Kidney glomerular epithelial cell (primary cell): Measurements from ENCODE around the gene NCAPG.

ENCODE experiments used
- DNase-seq: peaks from one replicate; lab custom pipeline; 2025; lab: John Stamatoyannopoulos, UW

NCAPG gene

DNA sequence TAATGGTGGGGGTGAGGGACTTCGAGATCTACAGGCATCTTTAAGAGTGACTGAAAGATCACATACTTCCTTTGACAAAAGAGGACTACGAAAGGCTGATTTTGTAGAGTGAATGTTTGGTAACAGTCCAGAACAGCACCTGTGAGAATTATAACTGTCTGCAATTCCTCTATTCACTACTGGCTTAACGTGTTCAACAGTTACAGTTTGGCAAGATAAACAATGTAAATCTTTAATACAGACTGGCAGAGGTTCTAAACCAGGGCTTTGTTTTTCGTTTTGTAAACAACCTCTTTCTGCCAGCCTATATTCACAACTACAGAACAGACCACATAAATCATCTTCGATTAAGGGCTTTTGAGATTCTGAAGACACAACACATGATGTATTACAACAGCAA lies 66.9 kb downstream of the NCAPG start:
- DNase-seq = no peak

DNA sequence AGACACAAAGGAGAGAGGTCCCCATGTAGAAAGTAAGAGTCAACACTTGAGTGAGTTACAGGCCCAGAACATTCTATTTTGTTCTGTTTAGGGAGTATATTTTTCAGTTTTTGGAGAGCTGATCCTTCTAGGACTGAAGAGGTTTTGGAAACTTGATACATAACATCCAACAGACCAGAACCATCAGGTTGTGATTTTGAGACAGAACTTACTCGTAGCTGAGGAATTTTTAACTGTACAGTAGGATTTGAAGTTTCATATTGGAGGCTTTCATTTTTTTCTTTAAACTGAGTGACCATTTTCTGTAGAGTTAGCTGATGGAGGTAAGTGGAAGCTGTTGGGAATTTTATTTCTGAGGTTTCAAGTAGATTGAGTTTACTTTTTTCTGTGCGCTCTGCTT lies 73.3 kb downstream of the NCAPG start:
- DNase-seq = no peak

DNA sequence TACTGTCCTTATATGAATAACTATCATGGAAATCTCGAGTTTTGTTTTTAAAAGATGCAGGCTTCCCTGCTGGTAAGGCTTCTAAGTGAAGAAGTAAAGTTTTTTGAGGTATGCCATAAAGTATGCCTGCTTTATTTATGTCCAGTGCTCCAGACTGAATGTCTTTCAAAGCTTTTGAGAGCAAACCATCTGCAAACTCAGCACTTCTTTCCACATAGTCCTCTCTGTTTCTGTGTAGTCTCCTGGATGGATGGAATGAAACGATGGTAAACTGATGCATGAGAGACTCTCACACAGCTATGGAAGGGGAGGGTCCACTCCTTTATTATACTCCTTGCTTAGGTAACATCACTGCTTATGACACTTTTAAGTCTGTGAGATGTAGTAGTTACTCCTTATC lies 73.7 kb downstream of the NCAPG start:
- DNase-seq = no peak

DNA sequence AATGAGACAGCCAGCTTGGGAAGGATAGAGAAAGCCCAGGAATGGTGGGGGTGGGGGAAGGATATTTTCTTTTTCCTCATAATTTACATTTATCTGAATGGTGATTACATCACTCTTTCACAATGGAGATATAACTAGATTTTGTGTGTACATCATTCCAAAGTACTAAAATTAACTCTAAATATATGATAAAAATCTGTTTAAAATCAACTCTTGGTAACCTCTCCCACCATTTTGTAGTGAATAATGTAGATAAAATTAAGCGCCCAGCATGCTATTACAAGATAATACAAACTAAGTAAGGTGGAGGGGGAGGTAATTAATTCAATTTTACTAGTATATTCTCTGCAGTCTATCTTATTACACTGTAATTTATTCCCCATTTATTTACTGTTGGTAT lies 78.9 kb downstream of the NCAPG start:
- DNase-seq = no peak

DNA sequence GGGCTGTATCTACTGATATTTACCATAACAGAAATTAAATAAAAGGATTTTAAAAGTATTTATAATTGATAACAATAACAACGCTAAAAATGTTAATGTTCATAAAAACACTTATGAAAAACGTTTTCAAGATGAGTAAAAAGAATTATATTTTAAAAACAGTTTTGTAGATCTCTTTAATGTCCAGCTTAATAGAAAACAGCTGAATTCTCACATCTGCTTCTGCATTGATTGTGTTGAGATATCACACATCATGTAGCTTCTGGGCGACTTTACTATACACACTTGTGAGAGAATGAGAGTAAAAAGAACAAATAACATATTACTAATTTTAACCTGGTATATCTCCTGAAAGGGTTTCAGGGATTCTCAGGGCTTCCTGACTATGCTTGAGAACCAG lies 83.6 kb downstream of the NCAPG start:
- no peak for DNase-seq
